ENCODE data around the gene PTBP2.

DNA sequence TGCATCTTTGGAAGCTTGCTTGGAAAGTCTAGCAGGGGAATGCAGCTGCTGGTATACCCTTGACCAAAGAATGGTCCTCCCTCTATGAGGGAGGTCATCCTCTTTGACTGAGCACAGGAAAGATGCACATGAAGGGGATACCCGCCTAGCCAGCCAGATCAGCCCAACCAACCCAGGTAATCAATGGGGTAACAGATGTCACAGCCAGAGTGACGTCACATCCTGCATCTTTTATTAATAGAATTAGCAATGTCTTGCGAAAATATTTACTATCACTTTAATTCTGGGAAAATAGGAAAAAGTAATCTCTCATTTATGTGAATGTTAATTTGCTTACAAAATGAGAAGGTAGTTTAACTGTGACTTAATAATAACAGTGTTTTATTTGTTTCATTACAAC lies 25.6 kb upstream of the PTBP2 start:
- no peak for TF ChIP-seq CTCF (IDR thresholded peaks at IDR 0.05)
- no peak for TF ChIP-seq POLR2A (IDR thresholded peaks at IDR 0.05)
- no peak for TF ChIP-seq EP300 (IDR thresholded peaks at IDR 0.05)
